Measurements from ENCODE around the gene TMEM79.

Gene TMEM79

DNA sequence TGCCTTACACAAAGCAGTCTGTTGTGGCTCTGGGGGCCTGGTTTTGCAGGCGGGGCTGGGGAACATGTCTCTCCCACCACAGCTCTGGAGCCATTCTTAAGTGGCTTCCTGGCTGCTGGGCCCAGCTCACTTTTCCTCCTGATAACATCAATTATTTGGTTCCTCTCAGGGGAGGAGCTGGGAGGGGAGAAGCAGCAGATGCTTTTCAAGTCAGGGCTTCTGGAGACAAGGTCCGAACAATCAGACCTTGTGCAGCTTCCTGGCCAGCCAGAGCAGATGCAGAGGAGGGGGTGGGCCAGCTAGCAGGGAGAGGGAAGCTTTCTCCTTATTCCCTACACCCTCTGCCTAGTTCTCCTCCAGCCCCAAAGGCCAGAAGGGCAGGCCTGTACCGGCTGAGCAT is 32.6 kb upstream of the TMEM79 start:
- Mint-ChIP-seq H3K27ac (no peak overlapping the region), H3K4me1 (ENCODE audit: low read depth) (no peaks in the 10 kb centered on the region), H3K27me3 (ENCODE audit: low read depth) (no peaks in the 10 kb centered on the region), H3K4me3 (no peak overlapping the region), H3K9me3 (no peaks in the 10 kb centered on the region), H3K36me3 (ENCODE audit: low read depth) (peaks cover 25% of the 10 kb centered on the region)

DNA sequence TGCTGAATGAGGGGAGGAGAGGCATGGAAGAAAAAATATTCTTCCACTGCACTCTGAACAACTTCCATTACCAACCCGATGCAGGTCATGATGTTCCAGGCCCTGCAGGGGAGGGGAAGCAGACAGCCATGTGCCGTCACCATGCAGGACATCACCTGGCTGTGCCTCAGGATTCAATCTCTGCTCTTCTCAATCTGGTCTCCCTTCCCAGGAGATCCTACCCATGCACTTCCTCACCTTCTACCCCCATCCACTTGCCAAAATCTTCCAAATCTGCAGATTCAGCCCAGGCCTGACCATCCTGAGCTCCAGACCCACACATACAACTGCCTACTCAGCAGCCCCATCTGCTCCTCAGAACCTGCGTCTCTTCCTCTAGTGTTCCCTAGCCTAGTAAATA is 30.5 kb upstream of the TMEM79 start:
- no peak overlapping the region for H3K27ac Mint-ChIP-seq
- H3K36me3 Mint-ChIP-seq (ENCODE audit: low read depth), result peaks cover 38% of the 10 kb centered on the region
- no peak overlapping the region for H3K4me3 Mint-ChIP-seq
- H3K9me3 Mint-ChIP-seq, result no peaks in the 10 kb centered on the region
- no peaks in the 10 kb centered on the region for H3K27me3 Mint-ChIP-seq (ENCODE audit: low read depth)
- H3K4me1 Mint-ChIP-seq (ENCODE audit: low read depth), result peaks cover 7% of the 10 kb centered on the region

DNA sequence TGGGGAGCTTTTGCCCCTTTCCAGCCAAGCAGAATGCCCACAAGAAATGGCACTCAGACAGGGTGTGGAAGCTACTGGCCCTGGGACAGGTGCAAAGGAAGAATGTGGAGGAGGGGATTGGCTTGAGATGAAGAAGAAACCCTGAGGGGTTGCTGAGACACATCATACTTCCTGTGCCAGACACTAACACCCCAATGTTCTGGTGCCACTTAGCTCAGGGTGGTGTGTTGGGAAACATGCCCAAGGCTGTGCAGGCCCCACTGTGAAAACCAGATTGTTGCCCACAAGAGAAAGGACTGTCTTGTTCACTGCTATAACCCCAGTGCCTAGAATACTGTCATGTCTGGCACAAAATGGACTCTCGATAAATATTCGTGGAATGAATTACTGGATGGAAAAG is 26.4 kb upstream of the TMEM79 start:
- peaks cover 50% of the 10 kb centered on the region for H3K36me3 Mint-ChIP-seq (ENCODE audit: low read depth)
- peak overlapping the region; percentile 75 for H3K27ac Mint-ChIP-seq
- H3K9me3 Mint-ChIP-seq, result no peaks in the 10 kb centered on the region
- H3K4me1 Mint-ChIP-seq (ENCODE audit: low read depth), result peaks cover 7% of the 10 kb centered on the region
- H3K27me3 Mint-ChIP-seq (ENCODE audit: low read depth), result no peaks in the 10 kb centered on the region
- no peak overlapping the region for H3K4me3 Mint-ChIP-seq

DNA sequence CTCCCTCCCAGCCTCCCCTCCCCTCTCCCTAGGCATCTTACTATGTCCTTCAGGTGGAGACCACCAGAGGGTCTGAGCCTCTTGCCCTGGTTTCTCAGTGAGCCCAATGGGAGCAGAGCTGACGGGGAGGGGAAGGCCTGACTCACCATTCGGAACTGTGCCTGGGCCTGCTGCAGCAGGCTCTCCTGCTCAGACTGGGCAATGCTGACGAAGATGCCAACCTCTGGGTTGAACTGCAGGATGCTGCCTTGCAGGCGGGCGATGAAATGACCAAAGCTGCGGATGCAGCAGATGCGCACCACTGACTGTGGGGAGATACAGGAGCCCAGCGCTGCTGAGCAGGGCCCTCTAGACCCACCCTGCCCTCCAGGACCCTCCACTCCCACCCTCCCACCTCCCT is 25.3 kb upstream of the TMEM79 start:
- Mint-ChIP-seq H3K27ac (no peak overlapping the region), H3K9me3 (no peaks in the 10 kb centered on the region), H3K4me1 (ENCODE audit: low read depth) (peaks cover 9% of the 10 kb centered on the region), H3K4me3 (no peak overlapping the region), H3K27me3 (ENCODE audit: low read depth) (no peaks in the 10 kb centered on the region), H3K36me3 (ENCODE audit: low read depth) (peaks cover 51% of the 10 kb centered on the region)

DNA sequence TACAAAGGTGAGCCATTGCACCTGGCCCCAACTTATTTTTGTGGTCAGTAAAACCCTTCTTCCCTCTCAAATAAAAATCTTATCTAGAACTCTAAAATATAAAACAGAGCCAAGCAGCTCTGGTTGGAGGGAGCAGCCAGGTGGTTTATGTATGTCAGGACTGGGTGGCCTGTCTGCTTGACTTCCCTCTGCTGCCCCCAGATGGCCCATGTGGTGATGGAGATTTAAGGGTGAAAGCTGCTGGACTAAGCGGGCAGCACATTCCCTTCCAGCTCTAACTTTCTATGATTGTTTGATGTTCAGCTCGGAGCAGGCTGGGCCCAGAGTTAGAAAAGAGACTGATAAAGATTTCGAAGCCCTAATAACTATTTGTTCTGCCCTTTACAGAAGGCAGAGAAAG is 24.3 kb upstream of the TMEM79 start:
- Mint-ChIP-seq H3K27ac (no peak overlapping the region), H3K27me3 (ENCODE audit: low read depth) (no peaks in the 10 kb centered on the region), H3K9me3 (no peaks in the 10 kb centered on the region), H3K36me3 (ENCODE audit: low read depth) (peaks cover 51% of the 10 kb centered on the region), H3K4me1 (ENCODE audit: low read depth) (peaks cover 9% of the 10 kb centered on the region), H3K4me3 (no peak overlapping the region)

DNA sequence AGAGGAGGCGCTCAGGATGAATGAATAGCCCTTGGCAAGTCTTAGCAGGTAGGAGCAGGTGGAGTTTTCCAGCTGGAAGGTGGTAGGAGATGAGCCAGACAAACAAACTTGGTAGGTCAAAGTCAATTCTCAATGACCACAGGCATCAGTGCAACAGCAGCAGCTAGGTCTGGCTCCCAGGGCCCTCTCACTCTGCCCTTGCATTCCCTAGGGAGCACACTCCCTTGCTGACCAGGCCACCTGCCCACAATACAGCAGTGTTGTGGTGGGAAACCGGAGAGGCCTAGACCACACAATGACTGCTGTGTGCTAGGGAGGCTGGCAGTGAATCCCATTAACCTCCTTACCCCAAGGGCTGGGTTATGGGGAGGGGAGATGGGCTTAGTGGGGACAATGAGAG is 23.2 kb upstream of the TMEM79 start:
- H3K27ac Mint-ChIP-seq, result no peak overlapping the region
- H3K9me3 Mint-ChIP-seq, result no peaks in the 10 kb centered on the region
- H3K4me3 Mint-ChIP-seq, result no peak overlapping the region
- peaks cover 9% of the 10 kb centered on the region for H3K4me1 Mint-ChIP-seq (ENCODE audit: low read depth)
- peaks cover 59% of the 10 kb centered on the region for H3K36me3 Mint-ChIP-seq (ENCODE audit: low read depth)
- H3K27me3 Mint-ChIP-seq (ENCODE audit: low read depth), result no peaks in the 10 kb centered on the region

DNA sequence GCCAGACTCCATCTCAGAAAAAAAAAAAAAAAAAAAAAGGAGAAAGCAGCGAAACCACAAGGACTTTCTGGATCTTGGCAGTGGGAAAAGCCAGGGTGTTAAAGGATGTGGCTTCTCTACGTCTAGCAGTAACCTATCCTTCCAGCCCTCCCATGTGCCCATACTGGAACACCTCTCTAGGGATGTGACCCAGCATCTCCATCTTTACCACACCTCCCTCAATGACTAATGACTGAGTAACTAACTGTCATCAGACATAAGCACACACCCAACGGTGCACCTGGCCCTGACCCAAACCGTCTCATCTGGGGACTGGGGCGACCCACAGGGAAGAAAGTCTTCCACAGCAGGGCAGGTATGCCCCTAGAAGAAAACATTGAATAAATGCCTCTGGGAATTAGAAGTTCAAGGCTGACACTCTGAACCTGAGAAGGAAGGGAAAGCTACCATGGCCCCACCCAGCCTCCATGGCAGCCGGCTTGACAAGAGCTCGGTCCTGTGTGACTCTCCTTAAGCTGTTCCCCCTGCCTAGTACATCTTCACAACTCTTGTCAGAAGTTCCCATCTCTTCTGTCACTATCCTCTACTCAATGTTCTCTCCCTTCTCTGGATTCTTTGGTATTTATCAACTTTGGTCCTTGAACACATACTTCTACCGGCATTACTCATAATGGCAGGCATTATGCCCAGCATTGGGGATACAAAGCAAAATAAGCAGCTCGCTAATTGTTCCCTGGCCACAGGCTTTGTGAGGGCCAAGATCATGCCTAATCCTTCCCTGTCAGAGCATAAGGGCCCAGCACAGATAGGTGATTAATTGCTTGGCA is 21.5 kb upstream of the TMEM79 start:
- Mint-ChIP-seq H3K4me3 (no peak overlapping the region), H3K27me3 (ENCODE audit: low read depth) (no peaks in the 10 kb centered on the region), H3K36me3 (ENCODE audit: low read depth) (peaks cover 67% of the 10 kb centered on the region), H3K4me1 (ENCODE audit: low read depth) (peaks cover 3% of the 10 kb centered on the region), H3K9me3 (no peaks in the 10 kb centered on the region), H3K27ac (no peak overlapping the region)

DNA sequence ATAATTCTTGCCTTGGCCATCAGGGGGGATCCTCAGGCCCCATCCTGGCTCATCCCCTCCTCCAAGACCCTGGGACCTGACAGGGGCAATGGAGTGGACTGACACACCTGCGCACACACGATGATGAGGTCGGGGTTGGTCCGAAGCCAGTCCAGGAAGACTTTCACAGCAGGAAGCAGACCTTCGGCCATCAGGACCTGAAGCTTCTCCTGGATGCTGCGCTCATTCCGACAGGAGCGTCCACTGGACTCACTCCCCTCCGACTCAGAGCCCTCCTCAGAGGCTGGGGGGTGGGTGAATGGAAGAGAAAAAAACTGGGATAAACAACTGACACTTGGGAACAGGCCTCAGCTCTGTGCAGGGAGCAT is 20.9 kb upstream of the TMEM79 start:
- Mint-ChIP-seq H3K9me3 (no peaks in the 10 kb centered on the region), H3K27me3 (ENCODE audit: low read depth) (no peaks in the 10 kb centered on the region), H3K4me1 (ENCODE audit: low read depth) (peaks cover 2% of the 10 kb centered on the region), H3K36me3 (ENCODE audit: low read depth) (peaks cover 65% of the 10 kb centered on the region), H3K27ac (no peak overlapping the region), H3K4me3 (no peak overlapping the region)

DNA sequence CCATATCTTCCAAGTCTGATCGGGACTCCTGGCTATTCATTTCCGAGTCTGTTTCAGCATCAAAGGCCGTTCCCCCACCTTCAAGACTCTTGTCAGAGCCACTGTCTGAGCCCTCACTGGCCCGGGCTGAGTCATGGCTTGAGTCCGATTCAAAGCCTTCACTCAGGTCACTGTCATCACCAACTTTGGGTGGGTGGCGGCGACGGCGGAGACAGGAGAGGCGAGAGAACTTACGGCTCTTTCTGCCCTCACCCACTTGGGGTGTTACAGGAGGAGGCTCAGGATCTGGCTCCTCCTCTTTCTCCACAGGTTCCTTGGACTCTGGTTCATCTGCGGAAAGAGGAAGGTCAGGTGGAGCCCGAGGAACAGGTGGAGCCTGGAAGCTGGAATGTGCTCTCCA is 18.1 kb upstream of the TMEM79 start:
- Mint-ChIP-seq H3K4me3 (no peak overlapping the region), H3K9me3 (no peaks in the 10 kb centered on the region), H3K27ac (no peak overlapping the region), H3K4me1 (ENCODE audit: low read depth) (peaks cover 2% of the 10 kb centered on the region), H3K27me3 (ENCODE audit: low read depth) (no peaks in the 10 kb centered on the region), H3K36me3 (ENCODE audit: low read depth) (peaks cover 58% of the 10 kb centered on the region)

DNA sequence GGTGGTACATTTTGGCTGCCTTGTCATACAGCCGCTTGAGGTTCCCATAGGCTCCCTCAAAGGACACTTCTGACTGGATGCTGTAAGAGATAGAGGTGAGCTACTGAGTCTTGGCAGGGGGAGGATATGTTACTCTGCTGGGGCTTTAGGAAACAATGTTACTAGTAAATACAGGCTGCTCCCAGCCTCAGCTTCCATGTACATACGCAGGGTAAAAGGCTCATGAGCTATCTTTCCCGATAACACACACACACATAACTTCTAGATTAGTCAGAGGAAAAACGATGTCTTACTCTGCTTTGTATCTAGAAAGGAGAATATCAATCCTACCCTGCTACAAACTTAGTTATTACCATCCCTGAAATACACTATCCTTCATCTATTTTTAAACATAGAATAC is 15.8 kb upstream of the TMEM79 start:
- peaks cover 59% of the 10 kb centered on the region for H3K36me3 Mint-ChIP-seq (ENCODE audit: low read depth)
- no peak overlapping the region for H3K27ac Mint-ChIP-seq
- no peaks in the 10 kb centered on the region for H3K27me3 Mint-ChIP-seq (ENCODE audit: low read depth)

DNA sequence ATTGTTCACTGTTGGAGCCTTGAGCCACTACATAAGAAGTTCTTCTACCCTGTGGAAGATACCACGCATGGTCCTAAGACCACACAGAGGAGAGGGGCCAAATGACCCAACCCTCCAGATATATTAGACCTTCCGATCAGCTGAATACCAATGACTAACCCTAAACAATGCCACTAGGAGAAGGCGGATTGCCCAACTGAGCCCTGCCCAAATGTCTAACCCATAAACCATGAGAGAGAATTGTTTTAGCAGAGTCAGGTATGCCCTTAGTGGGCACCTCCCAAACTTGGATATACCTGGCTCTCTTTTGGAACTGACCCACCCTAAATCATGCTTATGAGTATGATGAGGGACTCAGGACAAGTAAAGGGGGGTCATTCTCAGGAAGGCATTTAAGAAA is 13.8 kb upstream of the TMEM79 start:
- Mint-ChIP-seq H3K4me1 (ENCODE audit: low read depth) (no peaks in the 10 kb centered on the region), H3K27ac (no peak overlapping the region), H3K9me3 (no peaks in the 10 kb centered on the region), H3K27me3 (ENCODE audit: low read depth) (no peaks in the 10 kb centered on the region), H3K4me3 (no peak overlapping the region), H3K36me3 (ENCODE audit: low read depth) (peaks cover 62% of the 10 kb centered on the region)

More for the DNA sequence above, 15.8 kb upstream of the TMEM79 start:
- no peaks in the 10 kb centered on the region for H3K4me1 Mint-ChIP-seq (ENCODE audit: low read depth)
- no peak overlapping the region for H3K4me3 Mint-ChIP-seq
- H3K9me3 Mint-ChIP-seq, result no peaks in the 10 kb centered on the region

DNA sequence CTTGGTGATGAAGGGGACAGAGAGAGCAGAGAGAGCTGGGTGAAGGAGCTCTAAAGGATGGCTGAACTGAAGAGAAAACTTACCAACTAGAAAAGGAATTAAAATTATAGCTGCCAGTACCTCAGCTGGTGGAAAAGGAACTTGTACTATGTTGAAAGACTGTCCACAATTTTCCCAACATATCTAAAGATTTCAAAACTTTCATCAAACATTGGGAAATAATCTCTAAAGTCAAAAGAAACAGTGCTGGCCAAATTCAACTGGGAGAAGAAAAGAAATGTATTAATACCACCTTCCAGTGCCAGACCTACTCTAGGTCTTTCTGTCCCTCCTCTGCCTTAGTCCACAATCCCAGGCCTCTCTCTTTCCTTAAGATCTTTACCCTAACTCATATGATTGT is 7.6 kb upstream of the TMEM79 start:
- Mint-ChIP-seq H3K27ac (no peak overlapping the region), H3K27me3 (ENCODE audit: low read depth) (no peaks in the 10 kb centered on the region), H3K36me3 (ENCODE audit: low read depth) (peaks cover 48% of the 10 kb centered on the region), H3K4me1 (ENCODE audit: low read depth) (peaks cover 16% of the 10 kb centered on the region), H3K9me3 (no peaks in the 10 kb centered on the region), H3K4me3 (no peak overlapping the region)

DNA sequence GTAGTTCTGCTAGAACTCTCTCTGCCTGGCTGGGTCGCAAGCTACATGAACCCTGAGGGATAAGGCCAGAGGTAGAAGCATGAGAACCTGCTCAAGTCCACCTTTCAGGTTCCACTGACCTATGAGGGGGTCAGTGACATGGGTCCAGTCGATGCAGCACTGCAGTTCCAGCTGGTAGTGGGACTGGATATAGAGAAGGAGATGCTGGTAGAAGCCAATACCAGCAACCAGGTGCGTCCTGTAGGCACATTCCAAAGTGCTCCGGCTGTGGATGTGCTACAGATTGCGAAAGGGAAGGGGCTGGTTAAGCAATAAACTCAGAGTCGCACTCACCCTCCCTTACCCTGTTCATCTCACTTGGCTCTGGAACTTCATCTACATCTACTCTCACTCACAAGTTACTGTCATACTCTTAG is 7.2 kb upstream of the TMEM79 start:
- Mint-ChIP-seq H3K9me3 (no peaks in the 10 kb centered on the region), H3K27ac (no peak overlapping the region), H3K36me3 (ENCODE audit: low read depth) (peaks cover 45% of the 10 kb centered on the region), H3K4me1 (ENCODE audit: low read depth) (peaks cover 19% of the 10 kb centered on the region), H3K27me3 (ENCODE audit: low read depth) (no peaks in the 10 kb centered on the region), H3K4me3 (no peak overlapping the region)

DNA sequence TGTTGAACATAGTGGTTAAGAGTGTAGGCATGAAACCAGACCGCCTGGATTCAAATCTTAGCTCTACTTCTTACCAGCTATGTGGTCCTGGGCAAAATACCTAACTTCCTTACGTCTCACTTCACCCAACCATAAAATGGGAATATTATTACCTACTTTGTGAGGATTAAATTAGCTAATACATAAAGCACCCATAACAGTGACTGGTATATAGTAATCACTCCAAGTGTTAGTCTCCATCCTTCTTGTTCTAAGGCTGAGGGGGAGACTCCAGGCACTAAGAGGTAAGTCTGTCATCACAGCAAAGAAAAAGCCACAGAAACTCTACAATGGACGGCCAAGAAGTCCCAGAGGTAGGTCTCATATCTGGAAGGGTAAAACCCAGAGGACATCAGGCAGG is 4.3 kb upstream of the TMEM79 start:
- H3K36me3 Mint-ChIP-seq (ENCODE audit: low read depth), result peaks cover 28% of the 10 kb centered on the region
- H3K9me3 Mint-ChIP-seq, result no peaks in the 10 kb centered on the region
- H3K27ac Mint-ChIP-seq, result no peak overlapping the region
- H3K27me3 Mint-ChIP-seq (ENCODE audit: low read depth), result no peaks in the 10 kb centered on the region
- peaks cover 26% of the 10 kb centered on the region for H3K4me1 Mint-ChIP-seq (ENCODE audit: low read depth)
- peak overlapping the region; percentile 3 for H3K4me3 Mint-ChIP-seq

DNA sequence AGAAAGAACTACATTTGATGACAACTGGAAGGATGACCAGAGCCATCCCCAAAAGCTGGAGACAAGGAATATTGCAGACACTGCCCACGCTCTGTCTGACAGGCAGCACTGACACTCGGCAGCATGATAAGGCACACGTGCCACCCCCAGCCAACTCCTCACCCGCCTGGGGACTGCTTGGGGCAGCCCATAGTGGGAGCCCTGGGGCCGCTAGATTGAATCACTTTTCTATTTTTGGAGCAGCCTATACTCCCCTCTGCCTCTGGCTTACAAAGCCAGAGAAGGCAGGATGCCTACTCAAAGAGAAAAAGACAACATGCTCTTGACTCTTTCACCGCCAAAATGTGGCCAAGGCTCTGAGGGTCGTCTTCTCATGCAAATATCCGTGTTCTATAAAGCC is 2.8 kb upstream of the TMEM79 start:
- Mint-ChIP-seq H3K27me3 (ENCODE audit: low read depth) (no peaks in the 10 kb centered on the region), H3K4me1 (ENCODE audit: low read depth) (peaks cover 26% of the 10 kb centered on the region), H3K27ac (peak overlapping the region; percentile 94), H3K36me3 (ENCODE audit: low read depth) (peaks cover 19% of the 10 kb centered on the region), H3K9me3 (no peaks in the 10 kb centered on the region), H3K4me3 (peak overlapping the region; percentile 93)

Measured in T-helper 1 cell treated with Interleukin-12 subunit alpha and Interleukin-12 subunit beta and Interleukin-4 antibody, amounts not matched to agents 30 μg/mL and 1 μg/mL, for 36 hours (primary cell).